ENCODE measurements around the gene MTSS2.

MTSS2 gene

DNA sequence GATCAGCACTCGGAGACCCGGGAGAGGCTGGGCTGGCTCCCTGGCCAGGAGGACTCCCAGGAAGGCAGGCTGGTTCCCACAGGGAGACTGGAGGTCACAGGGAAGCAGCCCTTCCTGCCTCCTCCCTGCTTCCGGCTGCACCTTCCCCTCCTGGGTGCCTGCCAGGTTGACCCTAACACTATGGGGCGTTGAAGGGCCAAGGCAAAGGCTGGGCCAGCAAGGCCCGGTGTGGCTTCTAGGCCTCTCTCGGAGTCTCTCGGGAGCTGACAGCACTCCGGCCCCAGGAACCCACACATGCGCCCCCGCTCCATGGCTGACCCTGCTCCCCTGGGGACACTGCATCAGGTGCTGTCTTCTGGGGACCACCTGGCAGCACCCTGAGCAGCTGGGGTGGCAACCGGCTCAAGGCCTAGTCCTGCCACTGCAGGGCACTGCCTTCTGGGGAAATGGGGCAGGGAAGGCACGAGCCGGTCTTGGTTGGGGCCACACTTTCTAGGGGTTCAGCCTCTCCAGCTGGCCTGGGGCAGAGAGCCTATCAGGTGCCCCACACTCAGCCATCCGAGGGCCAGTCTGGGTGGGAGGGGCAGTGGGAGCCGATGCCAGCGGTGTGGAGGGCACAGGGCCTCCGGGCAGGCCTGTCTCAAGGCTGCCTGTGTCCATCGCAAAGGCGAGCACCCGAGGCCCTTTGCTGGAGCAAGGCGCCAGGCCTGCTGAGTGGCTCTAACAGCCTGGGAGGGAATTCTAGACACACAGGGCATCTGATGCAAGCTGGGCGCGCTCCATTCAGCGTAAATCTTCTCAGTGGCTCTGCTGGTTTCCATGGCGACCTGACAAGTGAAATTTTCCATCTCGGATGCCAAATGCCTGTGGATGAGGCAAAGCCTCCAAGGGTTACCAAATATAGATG is 5.6 kb upstream of the MTSS2 start:
- ChIA-PET CTCF (no interaction called here), POLR2A (no interaction called here)

GRCh38 chr16:70689970-70690891 is 4.4 kb upstream of the MTSS2 start:
- H3K36me3 ChIP-seq (ENCODE audit: control insufficient read depth in 2 of 2, insufficient read depth in 1 of 2, low read length in 2 of 2), result no peaks in the 10 kb centered on the region
- CTCF ChIA-PET, result interaction anchor here (0.5 kb wide), 1 partner anchor 86 kb away, joined by 3 read pairs; no protein-coding TSS in a partner anchor
- no peaks in the 10 kb centered on the region for H3K9me3 ChIP-seq (ENCODE audit: control insufficient read depth, insufficient read depth, low read depth, low read length)
- peaks cover 7% of the 10 kb centered on the region; the same call in 1 of the 2 replicates for H3K4me1 ChIP-seq (ENCODE audit: control insufficient read depth, insufficient read depth, low read length)
- H3K27ac ChIP-seq (ENCODE audit: extremely low read depth, low read depth, low read length), result no peak overlapping the region
- H3K4me3 ChIP-seq (ENCODE audit: low read depth, low read length), result no peak overlapping the region
- POLR2A ChIA-PET, result no interaction called here
- TF ChIP-seq SCRT2 (tag by site-specific recombination; IDR thresholded peaks at IDR 0.05) (peak; percentile 88), HOXC10 (CRISPR knock-in tag; IDR thresholded peaks at IDR 0.05) (no peak), ZNF24 (tag by site-specific recombination; IDR thresholded peaks at IDR 0.05) (no peak), REPIN1 (tag by site-specific recombination; IDR thresholded peaks at IDR 0.05; ENCODE audit: low read depth) (no peak), ZBTB21 (tag by site-specific recombination; IDR thresholded peaks at IDR 0.05) (no peak), ZNF311 (tag by site-specific recombination; IDR thresholded peaks at IDR 0.05; ENCODE audit: borderline replicate concordance) (no peak), ZNF530 (tag by site-specific recombination; IDR thresholded peaks at IDR 0.05; ENCODE audit: low read depth) (no peak), ZNF76 (tag by site-specific recombination; IDR thresholded peaks at IDR 0.05; ENCODE audit: borderline replicate concordance, low read depth) (no peak), HOXA7 (CRISPR knock-in tag; IDR thresholded peaks at IDR 0.05; ENCODE audit: borderline replicate concordance) (no peak)
- TF ChIP-seq, protein P1, sequence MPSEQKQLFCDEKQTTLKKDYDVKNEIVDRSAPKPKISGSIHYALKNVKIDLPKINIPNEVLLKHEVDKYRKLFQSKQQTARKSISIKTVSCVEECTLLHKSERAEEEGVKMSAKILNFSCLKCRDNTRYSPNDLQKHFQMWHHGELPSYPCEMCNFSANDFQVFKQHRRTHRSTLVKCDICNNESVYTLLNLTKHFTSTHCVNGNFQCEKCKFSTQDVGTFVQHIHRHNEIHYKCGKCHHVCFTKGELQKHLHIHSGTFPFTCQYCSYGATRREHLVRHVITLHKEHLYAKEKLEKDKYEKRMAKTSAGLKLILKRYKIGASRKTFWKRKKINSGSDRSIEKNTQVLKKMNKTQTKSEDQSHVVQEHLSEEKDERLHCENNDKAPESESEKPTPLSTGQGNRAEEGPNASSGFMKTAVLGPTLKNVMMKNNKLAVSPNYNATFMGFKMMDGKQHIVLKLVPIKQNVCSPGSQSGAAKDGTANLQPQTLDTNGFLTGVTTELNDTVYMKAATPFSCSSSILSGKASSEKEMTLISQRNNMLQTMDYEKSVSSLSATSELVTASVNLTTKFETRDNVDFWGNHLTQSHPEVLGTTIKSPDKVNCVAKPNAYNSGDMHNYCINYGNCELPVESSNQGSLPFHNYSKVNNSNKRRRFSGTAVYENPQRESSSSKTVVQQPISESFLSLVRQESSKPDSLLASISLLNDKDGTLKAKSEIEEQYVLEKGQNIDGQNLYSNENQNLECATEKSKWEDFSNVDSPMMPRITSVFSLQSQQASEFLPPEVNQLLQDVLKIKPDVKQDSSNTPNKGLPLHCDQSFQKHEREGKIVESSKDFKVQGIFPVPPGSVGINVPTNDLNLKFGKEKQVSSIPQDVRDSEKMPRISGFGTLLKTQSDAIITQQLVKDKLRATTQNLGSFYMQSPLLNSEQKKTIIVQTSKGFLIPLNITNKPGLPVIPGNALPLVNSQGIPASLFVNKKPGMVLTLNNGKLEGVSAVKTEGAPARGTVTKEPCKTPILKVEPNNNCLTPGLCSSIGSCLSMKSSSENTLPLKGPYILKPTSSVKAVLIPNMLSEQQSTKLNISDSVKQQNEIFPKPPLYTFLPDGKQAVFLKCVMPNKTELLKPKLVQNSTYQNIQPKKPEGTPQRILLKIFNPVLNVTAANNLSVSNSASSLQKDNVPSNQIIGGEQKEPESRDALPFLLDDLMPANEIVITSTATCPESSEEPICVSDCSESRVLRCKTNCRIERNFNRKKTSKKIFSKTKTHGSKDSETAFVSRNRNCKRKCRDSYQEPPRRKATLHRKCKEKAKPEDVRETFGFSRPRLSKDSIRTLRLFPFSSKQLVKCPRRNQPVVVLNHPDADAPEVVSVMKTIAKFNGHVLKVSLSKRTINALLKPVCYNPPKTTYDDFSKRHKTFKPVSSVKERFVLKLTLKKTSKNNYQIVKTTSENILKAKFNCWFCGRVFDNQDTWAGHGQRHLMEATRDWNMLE (tag by site-specific recombination; conservative IDR thresholded peaks at IDR 0.05; ENCODE audit: low read depth), result no peak

More for the DNA sequence above, 5.6 kb upstream of the MTSS2 start:
- Histone ChIP-seq H3K4me3 (ENCODE audit: low read depth, low read length) (no peak overlapping the region), H3K9me3 (ENCODE audit: control insufficient read depth, insufficient read depth, low read depth, low read length) (no peaks in the 10 kb centered on the region), H3K4me1 (ENCODE audit: control insufficient read depth, insufficient read depth, low read length) (peaks cover 4% of the 10 kb centered on the region; the same call in 1 of the 2 replicates), H3K27ac (ENCODE audit: extremely low read depth, low read depth, low read length) (no peak overlapping the region), H3K36me3 (ENCODE audit: control insufficient read depth in 2 of 2, insufficient read depth in 1 of 2, low read length in 2 of 2) (no peaks in the 10 kb centered on the region)
- TF ChIP-seq ZNF621 (tag by site-specific recombination; IDR thresholded peaks at IDR 0.05) (no peak), ZNF544 (tag by site-specific recombination; IDR thresholded peaks at IDR 0.05) (no peak), ZNF624 (tag by site-specific recombination; IDR thresholded peaks at IDR 0.05) (no peak), BCL11A (tag by site-specific recombination; IDR thresholded peaks at IDR 0.05; ENCODE audit: low read depth) (no peak), ZNF10 (tag by site-specific recombination; IDR thresholded peaks at IDR 0.05) (no peak), ZNF398 (tag by site-specific recombination; IDR thresholded peaks at IDR 0.05) (no peak), ZNF274 (IDR thresholded peaks at IDR 0.05; ENCODE audit: low read length) (no peak), ZNF274 (tag by site-specific recombination; IDR thresholded peaks at IDR 0.05; ENCODE audit: borderline replicate concordance) (no peak), ZBTB44 (tag by site-specific recombination; IDR thresholded peaks at IDR 0.05) (0 out of 2 replicates have a peak, but pooled peaks have one; percentile 11), GLIS1 (tag by site-specific recombination; IDR thresholded peaks at IDR 0.05) (peak; percentile 61), ZNF530 (tag by site-specific recombination; IDR thresholded peaks at IDR 0.05; ENCODE audit: low read depth) (no peak), ZBTB17 (tag by site-specific recombination; IDR thresholded peaks at IDR 0.05) (no peak)
- TF ChIP-seq, protein P2, sequence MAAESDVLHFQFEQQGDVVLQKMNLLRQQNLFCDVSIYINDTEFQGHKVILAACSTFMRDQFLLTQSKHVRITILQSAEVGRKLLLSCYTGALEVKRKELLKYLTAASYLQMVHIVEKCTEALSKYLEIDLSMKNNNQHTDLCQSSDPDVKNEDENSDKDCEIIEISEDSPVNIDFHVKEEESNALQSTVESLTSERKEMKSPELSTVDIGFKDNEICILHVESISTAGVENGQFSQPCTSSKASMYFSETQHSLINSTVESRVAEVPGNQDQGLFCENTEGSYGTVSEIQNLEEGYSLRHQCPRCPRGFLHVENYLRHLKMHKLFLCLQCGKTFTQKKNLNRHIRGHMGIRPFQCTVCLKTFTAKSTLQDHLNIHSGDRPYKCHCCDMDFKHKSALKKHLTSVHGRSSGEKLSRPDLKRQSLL (tag by site-specific recombination; IDR thresholded peaks at IDR 0.05), result peak; percentile 56; the same call in 1 of the 2 replicates
